H1 (cell line): ENCODE measurements around the gene MGMT. TPM values are rescaled to one million over a fixed set of nuclear protein-coding genes. Genes with fewer than 3 reads are reported as not detected.
A peak's percentile ranks its signal among the peaks of the same experiment; 100 is the strongest.

ENCODE experiments used
- CTCF ChIA-PET: fragments of 300-600 bp; sonication (Branson Sonifier 250); formaldehyde crosslinking; loops from one replicate; lab custom pipeline; 2021; ENCODE audit not compliant: partially characterized antibody; lab: Charles Lee
- POLR2A ChIA-PET: fragments of 300-600 bp; sonication (Branson Sonifier 250); formaldehyde crosslinking; loops from one replicate; lab custom pipeline; 2021; ENCODE audit warnings: inconsistent platforms; ENCODE audit not compliant: partially characterized antibody; lab: Charles Lee
- DNase-seq, 2 experiments: peaks; one replicate each; pipeline versions ENCODE4 v3.0.0 to v3.0.0-alpha.2; 2010 to 2022; ENCODE audit warnings: low spot score in 2 of 2, low read depth in 1 of 2, mixed read lengths in 1 of 2
- FAIRE-seq: peaks from 2 replicates; lab custom pipeline; 2011; peaks lifted over from hg19 to GRCh38; lab: Jason Lieb, UNC
- H2AFZ ChIP-seq: 2 replicates; pipeline ENCODE4 v1.8.1; 2012; ENCODE audit warnings: low read length, inconsistent platforms
- H2AK5ac ChIP-seq: 2 replicates; pipeline ENCODE4 v1.6.1; 2013; ENCODE audit warnings: low read depth, low read length
- H2BK120ac ChIP-seq: replicated peaks from 2 replicates; pipeline ENCODE3; 2013; ENCODE audit warnings: low read depth, low read length, inconsistent platforms
- H2BK12ac ChIP-seq: 2 replicates; pipeline ENCODE4 v1.6.1; 2013; ENCODE audit warnings: low read depth, low read length
- H2BK15ac ChIP-seq: 2 replicates; pipeline ENCODE4 v1.6.1; 2013; ENCODE audit warnings: low read length
- H2BK20ac ChIP-seq: 2 replicates; pipeline ENCODE4 v1.6.1; 2013; ENCODE audit warnings: low read length
- H2BK5ac ChIP-seq: 2 replicates; pipeline ENCODE4 v1.6.1; 2013; ENCODE audit warnings: low read depth, low read length
- H3K14ac ChIP-seq: 2 replicates; pipeline ENCODE4 v1.6.1; 2013; ENCODE audit warnings: inconsistent platforms; ENCODE audit not compliant: insufficient read length
- H3K18ac ChIP-seq: 2 replicates; pipeline ENCODE4 v1.6.1; 2013; ENCODE audit warnings: low read length; ENCODE audit errors: extremely low read depth
- H3K23ac ChIP-seq: 2 replicates; pipeline ENCODE4 v1.6.1; 2013; ENCODE audit warnings: inconsistent platforms; ENCODE audit not compliant: insufficient read length
- H3K23me2 ChIP-seq: 2 replicates; pipeline ENCODE4 v1.6.1; 2013; ENCODE audit warnings: low read depth, low read length
- H3K27ac ChIP-seq: 2 replicates; pipeline ENCODE4 v1.6.1; 2011; ENCODE audit warnings: low read depth, low read length, inconsistent platforms
- H3K27me3 ChIP-seq, 4 experiments: replicated peaks in 1 of 4; 1 replicate in 1 of 4; 2 replicates in 3 of 4; pipeline versions ENCODE4 v1.6.1 to v1.8.1; 2011 to 2013; ENCODE audit warnings: low read length in 3 of 4, mild to moderate bottlenecking in 3 of 4, inconsistent platforms in 2 of 4, mixed read lengths in 2 of 4, moderate library complexity in 1 of 4; ENCODE audit not compliant: control insufficient read depth in 3 of 4, insufficient read depth in 3 of 4; ENCODE audit errors: extremely low read depth in 1 of 4
- H3K36me3 ChIP-seq, 4 experiments: 2 replicates each; pipeline versions ENCODE4 v1.6.1 to v1.8.1; 2011 to 2013; ENCODE audit warnings: mild to moderate bottlenecking in 4 of 4, low read length in 3 of 4, moderate library complexity in 2 of 4, control low read depth in 1 of 4, inconsistent platforms in 1 of 4; ENCODE audit not compliant: insufficient read depth in 4 of 4, control insufficient read depth in 2 of 4
- H3K4ac ChIP-seq: replicated peaks from 2 replicates; pipeline ENCODE3; 2013; ENCODE audit warnings: low read length, low read depth, mixed read lengths, inconsistent platforms; ENCODE audit not compliant: insufficient read length
- H3K4me1 ChIP-seq, 4 experiments: replicated peaks in 1 of 4; 1 replicate in 1 of 4; 2 replicates in 3 of 4; pipeline versions ENCODE4 v1.6.1 to v1.8.1; 2011 to 2013; ENCODE audit warnings: low read length in 3 of 4, inconsistent platforms in 2 of 4, mixed read lengths in 1 of 4; ENCODE audit not compliant: insufficient read depth in 4 of 4, control insufficient read depth in 3 of 4
- H3K4me2 ChIP-seq, 2 experiments: 2 replicates each; pipeline versions ENCODE4 v1.6.1 to v1.8.1; 2011 to 2013; ENCODE audit warnings: low read depth in 2 of 2, low read length in 2 of 2, control low read depth in 1 of 2, inconsistent platforms in 1 of 2, mild to moderate bottlenecking in 1 of 2; ENCODE audit not compliant: insufficient read depth in 1 of 2
- H3K4me3 ChIP-seq, 4 experiments: fragments of 200-600, 300-600 bp in 1 of 4; sonication (generic), shearing (Covaris generic), sonication (Bioruptor Twin) in 1 of 4; 2 replicates each; pipeline versions ENCODE4 v1.5.1 to v1.8.1; 2011 to 2016; ENCODE audit warnings: low read length in 4 of 4, low read depth in 3 of 4, control low read depth in 2 of 4, inconsistent platforms in 2 of 4, mild to moderate bottlenecking in 2 of 4, mixed read lengths in 1 of 4, moderate library complexity in 1 of 4; ENCODE audit not compliant: insufficient read depth in 2 of 4; ENCODE audit errors: extremely low read depth in 1 of 4
- H3K56ac ChIP-seq: replicated peaks from 2 replicates; pipeline ENCODE3; 2013; ENCODE audit warnings: low read depth, mild to moderate bottlenecking, mixed read lengths, low read length, inconsistent platforms; ENCODE audit not compliant: insufficient read length
- H3K79me1 ChIP-seq: 2 replicates; pipeline ENCODE4 v1.6.1; 2013; ENCODE audit warnings: low read depth, low read length, control low read depth
- H3K79me2 ChIP-seq, 2 experiments: 2 replicates each; pipeline versions ENCODE4 v1.6.1 to v1.8.1; 2012 to 2013; ENCODE audit warnings: low read length in 2 of 2, mild to moderate bottlenecking in 2 of 2, inconsistent platforms in 1 of 2; ENCODE audit not compliant: insufficient read depth in 2 of 2, control insufficient read depth in 1 of 2
- H3K9ac ChIP-seq, 4 experiments: replicated peaks in 1 of 4; 1 replicate in 1 of 4; 2 replicates in 3 of 4; pipeline versions ENCODE4 v1.6.1 to v1.8.1; 2011 to 2013; ENCODE audit warnings: low read depth in 3 of 4, low read length in 3 of 4, control low read depth in 2 of 4, mild to moderate bottlenecking in 2 of 4, moderate library complexity in 2 of 4, inconsistent platforms in 1 of 4; ENCODE audit errors: extremely low read depth in 1 of 4
- H3K9me3 ChIP-seq, 2 experiments: 2 replicates each; pipeline versions ENCODE4 v1.6.1 to v1.8.1; 2012 to 2013; ENCODE audit warnings: mild to moderate bottlenecking in 2 of 2, moderate library complexity in 2 of 2, control low read depth in 1 of 2, inconsistent platforms in 1 of 2, low read depth in 1 of 2, low read length in 1 of 2, mixed read lengths in 1 of 2; ENCODE audit not compliant: insufficient read depth in 2 of 2
- H4K20me1 ChIP-seq, 2 experiments: replicated peaks in 1 of 2; 2 replicates each; pipeline versions ENCODE3 to v1.8.1; 2011 to 2013; ENCODE audit warnings: inconsistent platforms in 2 of 2, low read length in 2 of 2, mild to moderate bottlenecking in 1 of 2; ENCODE audit not compliant: insufficient read depth in 2 of 2, control insufficient read depth in 1 of 2
- H4K5ac ChIP-seq: 2 replicates; pipeline ENCODE4 v1.6.1; 2013; ENCODE audit warnings: low read length, low read depth, mixed read lengths, inconsistent platforms; ENCODE audit not compliant: insufficient read length
- H4K8ac ChIP-seq: 2 replicates; pipeline ENCODE4 v1.8.0; 2013; ENCODE audit warnings: mild to moderate bottlenecking, moderate library complexity, low read length, inconsistent platforms; ENCODE audit not compliant: insufficient read depth; ENCODE audit errors: extremely low read depth
- H4K91ac ChIP-seq: replicated peaks from 2 replicates; pipeline ENCODE3; 2013; ENCODE audit warnings: low read length, mixed read lengths, inconsistent platforms; ENCODE audit not compliant: insufficient read length
- HDAC2 ChIP-seq, 2 experiments: fragments of 300-600 bp in 1 of 2; sonication (generic) in 1 of 2; IDR thresholded peaks; 2 replicates each; pipeline ENCODE4 v1.6.1; 2011 to 2012; ENCODE audit warnings: low read depth in 2 of 2, low read length in 2 of 2, mild to moderate bottlenecking in 2 of 2, moderate library complexity in 2 of 2, borderline replicate concordance in 1 of 2, inconsistent platforms in 1 of 2
- KDM4A ChIP-seq: IDR thresholded peaks from one replicate; pipeline ENCODE4 v1.7.1; 2012; ENCODE audit warnings: low read depth, mild to moderate bottlenecking, moderate library complexity, low read length, inconsistent platforms; ENCODE audit not compliant: severe bottlenecking
- POLR2AphosphoS5 ChIP-seq: IDR thresholded peaks from 2 replicates; pipeline ENCODE4 v1.6.1; 2011; ENCODE audit warnings: low read depth, low read length
- SIN3A ChIP-seq, 2 experiments: IDR thresholded peaks in 1 of 2; conservative IDR thresholded peaks in 1 of 2; 2 replicates each; pipeline ENCODE4 v1.6.1; 2011 to 2012; ENCODE audit warnings: low read length in 2 of 2, improper control_type of control experiment in 1 of 2, low read depth in 1 of 2, mild to moderate bottlenecking in 1 of 2
- SP2 ChIP-seq: IDR thresholded peaks from 2 replicates; pipeline ENCODE4 v1.6.1; 2012; ENCODE audit warnings: mild to moderate bottlenecking, low read length, inconsistent platforms
- SRF ChIP-seq: IDR thresholded peaks from 2 replicates; pipeline ENCODE4 v1.6.1; 2011; ENCODE audit warnings: mild to moderate bottlenecking, low read depth, low read length, moderate library complexity
- TEAD4 ChIP-seq: IDR thresholded peaks from 2 replicates; pipeline ENCODE4 v1.6.1; 2012; ENCODE audit warnings: low read depth, low read length, inconsistent platforms, mixed read lengths
- WGBS, 2 experiments: shearing (Covaris generic) in 1 of 2; methylation state at CpG; one replicate each; pipeline versions ENCODE4 v1.1.6 to v1.1.7; 2013 to 2015; ENCODE audit warnings: low lambda C conversion rate in 2 of 2, mixed read lengths in 2 of 2, inconsistent platforms in 1 of 2, low coverage in 1 of 2, missing lambda C conversion rate in 1 of 2; ENCODE audit not compliant: insufficient replicate concordance in 2 of 2, insufficient coverage in 1 of 2, insufficient read length in 1 of 2; ENCODE audit errors: extremely low coverage in 1 of 2, missing lambda C conversion rate in 1 of 2; 5-methylcytosine and 5-hydroxymethylcytosine counted together
- polyA plus RNA-seq, 7 experiments: library from polyadenylated mRNA; depleted of rRNA in 3 of 7; stranded (reverse) in 5 of 7; unstranded in 2 of 7; fragments of >200 nt in 5 of 7; fragments of 200-250 nt in 2 of 7; gene quantifications; 1 replicate in 5 of 7; 2 replicates in 1 of 7; 4 replicates in 1 of 7; pipeline versions ENCODE4 v1.2.1 to v1.2.3, GENCODE V29; 2011 to 2013; ENCODE audit warnings: missing spikeins in 2 of 7, mixed read lengths in 2 of 7
- total RNA-seq: library from RNA; stranded (reverse); fragmentation: NEBNext Ultra II Directional; extraction: Animal tissue kit (Norgen Biotek cat#: 25700); gene quantifications from 2 replicates; pipeline ENCODE4 v1.2.1, GENCODE V29; 2021
- TF ChIP-seq, protein P1 (sequence below): IDR thresholded peaks from 2 replicates; pipeline ENCODE4 v1.6.1; 2012; ENCODE audit warnings: inconsistent platforms

MGMT gene
- total and polyA plus RNA-seq, 2 of the 8 experiments (the other 6 are each of a cell fraction or from before 2014, with no cell fraction given), result 9.9 to 10.7 TPM

DNA sequence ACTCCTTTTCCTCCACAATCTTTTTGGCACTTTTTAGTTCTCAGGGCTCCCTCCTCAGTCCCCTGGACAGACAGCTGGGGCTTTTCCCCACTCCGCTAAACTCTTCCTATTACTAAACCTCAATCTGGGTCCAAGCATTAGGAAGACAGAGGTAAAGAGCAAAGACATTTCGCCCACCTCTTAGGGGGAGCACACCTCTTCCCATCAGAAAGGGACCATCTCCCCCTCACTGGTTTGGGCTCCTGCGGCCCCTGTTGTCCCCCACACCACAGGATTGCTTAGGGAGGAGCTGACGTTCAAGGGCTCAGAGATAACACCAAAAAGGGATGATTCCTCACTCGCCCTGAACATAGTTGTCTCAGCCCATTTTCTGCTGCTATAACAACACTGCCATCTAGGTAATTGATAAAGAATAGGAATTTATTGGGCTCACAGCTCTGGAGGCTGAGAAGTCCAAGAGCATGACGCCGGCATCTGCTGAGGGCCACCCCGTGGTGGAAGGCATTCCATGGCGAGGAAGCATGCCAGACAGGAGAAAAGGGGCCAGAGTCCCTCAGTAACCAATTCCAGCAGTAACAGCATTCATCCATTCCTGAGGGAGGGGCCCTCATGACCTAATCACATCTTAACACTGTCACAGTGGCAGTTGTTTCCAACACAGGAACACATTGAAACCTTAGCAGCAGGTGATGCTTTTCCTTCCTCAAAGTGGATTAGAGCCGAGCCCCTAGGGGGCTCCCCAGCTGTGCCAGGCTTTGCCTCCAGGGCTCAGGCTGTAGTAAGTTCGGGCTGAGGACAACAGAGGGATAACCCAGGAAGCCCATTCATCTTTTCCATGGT lies 287.4 kb downstream of the MGMT start:
- DNase-seq (peak in 1 of 2 experiments; percentile 19), FAIRE-seq (no peak)
- no peaks in the 10 kb centered on the region for H3K4me1 ChIP-seq
- H3K18ac ChIP-seq, result no peak overlapping the region
- no peak overlapping the region for H2BK120ac ChIP-seq
- 0 out of 2 replicates have a peak overlapping the region, but pooled peaks have one; percentile 1 for H2AK5ac ChIP-seq
- no peak overlapping the region for H2BK15ac ChIP-seq
- H3K56ac ChIP-seq, result no peak overlapping the region
- H3K9me3 ChIP-seq, result peaks cover 9 to 11% of the 10 kb centered on the region in 2 experiments
- H3K36me3 ChIP-seq, result no peaks in the 10 kb centered on the region
- ChIA-PET POLR2A (no interaction called here), CTCF (interaction anchor here (0.6 to 1.5 kb wide), 2 partner anchors 38 to 1059 kb away, joined by 4 to 6 read pairs; no protein-coding TSS in a partner anchor)
- no peak overlapping the region for H4K8ac ChIP-seq
- H3K27ac ChIP-seq, result no peak overlapping the region
- H4K20me1 ChIP-seq, result no peaks in the 10 kb centered on the region
- H4K5ac ChIP-seq, result no peak overlapping the region
- no peak overlapping the region for H2BK12ac ChIP-seq
- no peaks in the 10 kb centered on the region for H3K79me2 ChIP-seq
- H3K4me2 ChIP-seq, result no peak overlapping the region
- H3K4me3 ChIP-seq, result no peak overlapping the region
- no peak overlapping the region for H3K4ac ChIP-seq
- no peak overlapping the region for H2BK20ac ChIP-seq
- 92% methylated on average over 10 of the region's 11 CpGs; no CpG with 5 or more reads in 1 of the 2 experiments for WGBS, 2 experiments
- H4K91ac ChIP-seq, result no peak overlapping the region
- TF ChIP-seq SRF, result no peak
- no peak for TF ChIP-seq KDM4A
- TF ChIP-seq HDAC2 (IDR thresholded peaks at IDR 0.05; ENCODE audit: borderline replicate concordance in 1 of 2, low read depth in 2 of 2, low read length in 2 of 2), result no peak
- TF ChIP-seq, protein P1, sequence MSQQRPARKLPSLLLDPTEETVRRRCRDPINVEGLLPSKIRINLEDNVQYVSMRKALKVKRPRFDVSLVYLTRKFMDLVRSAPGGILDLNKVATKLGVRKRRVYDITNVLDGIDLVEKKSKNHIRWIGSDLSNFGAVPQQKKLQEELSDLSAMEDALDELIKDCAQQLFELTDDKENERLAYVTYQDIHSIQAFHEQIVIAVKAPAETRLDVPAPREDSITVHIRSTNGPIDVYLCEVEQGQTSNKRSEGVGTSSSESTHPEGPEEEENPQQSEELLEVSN, result no peak
- no peak for TF ChIP-seq SIN3A (conservative IDR thresholded peaks at IDR 0.05 in 1 of 2, IDR thresholded peaks at IDR 0.05 in 1 of 2; ENCODE audit: low read depth in 1 of 2, low read length in 2 of 2)
- TF ChIP-seq SP2, result no peak
- no peak for TF ChIP-seq TEAD4
- no peak for TF ChIP-seq POLR2AphosphoS5
- no peak overlapping the region for H3K14ac ChIP-seq
- no peaks in the 10 kb centered on the region for H3K27me3 ChIP-seq
- no peak overlapping the region for H3K23ac ChIP-seq
- no peak overlapping the region for H3K9ac ChIP-seq
- H3K23me2 ChIP-seq, result no peaks in the 10 kb centered on the region
- H2BK5ac ChIP-seq, result no peak overlapping the region
- no peaks in the 10 kb centered on the region for H3K79me1 ChIP-seq
- no peak overlapping the region for H2AFZ ChIP-seq
